ENCODE measurements around the gene SLC41A3. TPM values are rescaled to one million over a fixed set of nuclear protein-coding genes. Genes with fewer than 3 reads are reported as not detected.

Gene SLC41A3
- total and polyA plus RNA-seq, 4 donors = 9.3 to 19.8 (median 12.7) TPM

DNA sequence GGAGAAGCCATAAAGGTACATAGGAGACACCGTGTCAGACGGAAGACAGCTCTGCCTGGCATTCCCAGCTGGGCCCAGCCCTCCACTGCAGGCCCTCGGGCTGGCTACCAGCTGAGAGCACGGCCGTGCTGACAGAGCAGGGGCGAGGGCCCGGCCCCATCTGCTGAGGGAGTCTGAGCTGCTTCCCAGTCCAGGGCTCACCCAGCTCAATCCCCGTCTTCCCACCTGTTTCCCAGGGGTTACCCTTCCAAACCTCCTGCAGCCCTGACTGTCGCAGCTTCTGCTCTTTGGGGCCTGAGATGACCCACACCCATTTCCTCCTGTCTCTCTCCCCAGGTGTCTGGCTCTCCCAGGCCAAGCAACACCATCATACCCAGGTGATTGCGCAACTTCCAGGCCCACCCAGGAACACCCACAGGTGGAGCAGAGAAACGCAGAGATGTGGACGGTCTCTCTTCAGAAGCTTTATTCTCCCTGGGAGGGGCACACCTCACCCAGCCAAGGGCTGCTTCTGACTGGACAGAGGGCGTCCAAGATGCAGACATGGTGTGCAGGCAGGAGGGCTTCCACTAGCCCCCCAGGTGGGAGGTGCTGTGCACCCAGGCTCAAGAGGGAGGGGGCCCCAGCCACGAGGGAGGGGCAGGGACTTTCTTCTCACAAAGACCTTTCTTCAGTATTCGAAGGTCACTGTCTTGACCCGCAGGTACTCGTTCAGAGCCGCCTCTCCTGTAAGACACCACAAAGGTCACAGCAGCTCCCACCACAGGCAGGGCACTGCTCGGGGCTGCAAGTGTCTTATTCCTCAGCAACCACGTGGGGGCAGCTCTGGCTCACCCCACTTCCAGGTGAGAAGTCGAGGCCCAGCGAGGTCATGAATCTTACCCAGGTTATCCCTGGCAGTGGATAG is 19.4 kb upstream of the SLC41A3 start:
- DNase-seq (ENCODE audit: low spot score) = no peak
- TF ChIP-seq EGR1 (IDR thresholded peaks at IDR 0.05; ENCODE audit: low read depth in 2 of 2) (no peak), GABPA (IDR thresholded peaks at IDR 0.05 in 1 of 2, conservative IDR thresholded peaks at IDR 0.05 in 1 of 2) (no peak), SP1 (IDR thresholded peaks at IDR 0.05) (no peak), HNF4G (IDR thresholded peaks at IDR 0.05) (no peak), FOXA1 (IDR thresholded peaks at IDR 0.05) (no peak), JUND (IDR thresholded peaks at IDR 0.05) (no peak), HNF4A (conservative IDR thresholded peaks at IDR 0.05) (no peak)
- TF ChIP-seq, protein P1, sequence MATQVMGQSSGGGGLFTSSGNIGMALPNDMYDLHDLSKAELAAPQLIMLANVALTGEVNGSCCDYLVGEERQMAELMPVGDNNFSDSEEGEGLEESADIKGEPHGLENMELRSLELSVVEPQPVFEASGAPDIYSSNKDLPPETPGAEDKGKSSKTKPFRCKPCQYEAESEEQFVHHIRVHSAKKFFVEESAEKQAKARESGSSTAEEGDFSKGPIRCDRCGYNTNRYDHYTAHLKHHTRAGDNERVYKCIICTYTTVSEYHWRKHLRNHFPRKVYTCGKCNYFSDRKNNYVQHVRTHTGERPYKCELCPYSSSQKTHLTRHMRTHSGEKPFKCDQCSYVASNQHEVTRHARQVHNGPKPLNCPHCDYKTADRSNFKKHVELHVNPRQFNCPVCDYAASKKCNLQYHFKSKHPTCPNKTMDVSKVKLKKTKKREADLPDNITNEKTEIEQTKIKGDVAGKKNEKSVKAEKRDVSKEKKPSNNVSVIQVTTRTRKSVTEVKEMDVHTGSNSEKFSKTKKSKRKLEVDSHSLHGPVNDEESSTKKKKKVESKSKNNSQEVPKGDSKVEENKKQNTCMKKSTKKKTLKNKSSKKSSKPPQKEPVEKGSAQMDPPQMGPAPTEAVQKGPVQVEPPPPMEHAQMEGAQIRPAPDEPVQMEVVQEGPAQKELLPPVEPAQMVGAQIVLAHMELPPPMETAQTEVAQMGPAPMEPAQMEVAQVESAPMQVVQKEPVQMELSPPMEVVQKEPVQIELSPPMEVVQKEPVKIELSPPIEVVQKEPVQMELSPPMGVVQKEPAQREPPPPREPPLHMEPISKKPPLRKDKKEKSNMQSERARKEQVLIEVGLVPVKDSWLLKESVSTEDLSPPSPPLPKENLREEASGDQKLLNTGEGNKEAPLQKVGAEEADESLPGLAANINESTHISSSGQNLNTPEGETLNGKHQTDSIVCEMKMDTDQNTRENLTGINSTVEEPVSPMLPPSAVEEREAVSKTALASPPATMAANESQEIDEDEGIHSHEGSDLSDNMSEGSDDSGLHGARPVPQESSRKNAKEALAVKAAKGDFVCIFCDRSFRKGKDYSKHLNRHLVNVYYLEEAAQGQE (IDR thresholded peaks at IDR 0.05) = no peak
- TF ChIP-seq, protein P2, sequence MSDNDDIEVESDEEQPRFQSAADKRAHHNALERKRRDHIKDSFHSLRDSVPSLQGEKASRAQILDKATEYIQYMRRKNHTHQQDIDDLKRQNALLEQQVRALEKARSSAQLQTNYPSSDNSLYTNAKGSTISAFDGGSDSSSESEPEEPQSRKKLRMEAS (IDR thresholded peaks at IDR 0.05) = no peak
- TF ChIP-seq, protein P3, sequence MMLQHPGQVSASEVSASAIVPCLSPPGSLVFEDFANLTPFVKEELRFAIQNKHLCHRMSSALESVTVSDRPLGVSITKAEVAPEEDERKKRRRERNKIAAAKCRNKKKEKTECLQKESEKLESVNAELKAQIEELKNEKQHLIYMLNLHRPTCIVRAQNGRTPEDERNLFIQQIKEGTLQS (IDR thresholded peaks at IDR 0.05) = no peak
- TF ChIP-seq, protein P4, sequence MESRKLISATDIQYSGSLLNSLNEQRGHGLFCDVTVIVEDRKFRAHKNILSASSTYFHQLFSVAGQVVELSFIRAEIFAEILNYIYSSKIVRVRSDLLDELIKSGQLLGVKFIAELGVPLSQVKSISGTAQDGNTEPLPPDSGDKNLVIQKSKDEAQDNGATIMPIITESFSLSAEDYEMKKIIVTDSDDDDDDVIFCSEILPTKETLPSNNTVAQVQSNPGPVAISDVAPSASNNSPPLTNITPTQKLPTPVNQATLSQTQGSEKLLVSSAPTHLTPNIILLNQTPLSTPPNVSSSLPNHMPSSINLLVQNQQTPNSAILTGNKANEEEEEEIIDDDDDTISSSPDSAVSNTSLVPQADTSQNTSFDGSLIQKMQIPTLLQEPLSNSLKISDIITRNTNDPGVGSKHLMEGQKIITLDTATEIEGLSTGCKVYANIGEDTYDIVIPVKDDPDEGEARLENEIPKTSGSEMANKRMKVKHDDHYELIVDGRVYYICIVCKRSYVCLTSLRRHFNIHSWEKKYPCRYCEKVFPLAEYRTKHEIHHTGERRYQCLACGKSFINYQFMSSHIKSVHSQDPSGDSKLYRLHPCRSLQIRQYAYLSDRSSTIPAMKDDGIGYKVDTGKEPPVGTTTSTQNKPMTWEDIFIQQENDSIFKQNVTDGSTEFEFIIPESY (IDR thresholded peaks at IDR 0.05) = no peak
- Histone ChIP-seq H3K9me3 (ENCODE audit: control insufficient read depth in 4 of 4, low read length in 3 of 4) (no peaks in the 10 kb centered on the region), H3K36me3 (ENCODE audit: control insufficient read depth in 4 of 4, insufficient read depth in 3 of 4, low read depth in 1 of 4, low read length in 3 of 4) (peaks cover 17 to 68% (median 47%) of the 10 kb centered on the region in 4 donors), H3K27ac (ENCODE audit: low read depth in 1 of 2, low read length in 2 of 2) (no peak overlapping the region), H3K9ac (ENCODE audit: low read depth in 1 of 2, low read length in 2 of 2) (no peak overlapping the region), H3K4me1 (ENCODE audit: control insufficient read depth in 4 of 4, insufficient read depth in 4 of 4, low read length in 3 of 4) (no peaks in the 10 kb centered on the region), H3K4me3 (ENCODE audit: low read depth in 1 of 3, low read length in 3 of 3) (no peak overlapping the region), H3K27me3 (ENCODE audit: control insufficient read depth in 4 of 4, insufficient read depth in 4 of 4, low read length in 3 of 4) (no peaks in the 10 kb centered on the region)
- 89% methylated on average over 22 of the region's 22 CpGs for WGBS

DNA sequence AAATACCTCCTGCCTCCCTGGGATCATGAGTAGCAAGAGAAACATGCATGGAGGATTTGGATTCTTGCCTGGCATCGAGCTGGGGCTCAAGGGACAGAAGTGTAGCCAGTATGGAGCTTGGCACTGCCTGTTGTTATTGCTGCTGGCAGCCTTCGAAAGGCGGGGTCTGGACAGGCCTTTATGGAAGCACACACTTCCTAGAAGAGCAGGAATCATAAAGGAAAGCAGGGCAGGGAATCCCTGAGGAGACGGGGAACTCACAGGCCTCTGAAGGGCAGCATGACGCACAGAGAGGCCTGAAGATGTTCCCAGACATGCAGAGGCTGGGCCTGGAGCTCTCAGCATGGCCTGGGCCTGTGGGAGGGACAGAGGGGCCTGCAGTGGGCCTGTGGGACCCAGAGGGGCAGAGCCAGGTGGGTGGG is 18.6 kb upstream of the SLC41A3 start:
- no peaks in the 10 kb centered on the region for H3K27me3 ChIP-seq (ENCODE audit: control insufficient read depth in 4 of 4, insufficient read depth in 4 of 4, low read length in 3 of 4)
- no peak for TF ChIP-seq FOXA2 (IDR thresholded peaks at IDR 0.05)
- no peak for TF ChIP-seq HNF4A (conservative IDR thresholded peaks at IDR 0.05)
- no peak for TF ChIP-seq RAD21 (IDR thresholded peaks at IDR 0.05)
- TF ChIP-seq, protein P5, sequence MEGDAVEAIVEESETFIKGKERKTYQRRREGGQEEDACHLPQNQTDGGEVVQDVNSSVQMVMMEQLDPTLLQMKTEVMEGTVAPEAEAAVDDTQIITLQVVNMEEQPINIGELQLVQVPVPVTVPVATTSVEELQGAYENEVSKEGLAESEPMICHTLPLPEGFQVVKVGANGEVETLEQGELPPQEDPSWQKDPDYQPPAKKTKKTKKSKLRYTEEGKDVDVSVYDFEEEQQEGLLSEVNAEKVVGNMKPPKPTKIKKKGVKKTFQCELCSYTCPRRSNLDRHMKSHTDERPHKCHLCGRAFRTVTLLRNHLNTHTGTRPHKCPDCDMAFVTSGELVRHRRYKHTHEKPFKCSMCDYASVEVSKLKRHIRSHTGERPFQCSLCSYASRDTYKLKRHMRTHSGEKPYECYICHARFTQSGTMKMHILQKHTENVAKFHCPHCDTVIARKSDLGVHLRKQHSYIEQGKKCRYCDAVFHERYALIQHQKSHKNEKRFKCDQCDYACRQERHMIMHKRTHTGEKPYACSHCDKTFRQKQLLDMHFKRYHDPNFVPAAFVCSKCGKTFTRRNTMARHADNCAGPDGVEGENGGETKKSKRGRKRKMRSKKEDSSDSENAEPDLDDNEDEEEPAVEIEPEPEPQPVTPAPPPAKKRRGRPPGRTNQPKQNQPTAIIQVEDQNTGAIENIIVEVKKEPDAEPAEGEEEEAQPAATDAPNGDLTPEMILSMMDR (IDR thresholded peaks at IDR 0.05; ENCODE audit: low read depth, low read length, missing input control) = no peak
- TF ChIP-seq, protein P4 (IDR thresholded peaks at IDR 0.05) = no peak
- no peak for TF ChIP-seq FOXA1 (IDR thresholded peaks at IDR 0.05)
- TF ChIP-seq TAF1 (conservative IDR thresholded peaks at IDR 0.05) = no peak
- TF ChIP-seq NR2F2 (IDR thresholded peaks at IDR 0.05) = no peak
- no peak for TF ChIP-seq YY1 (IDR thresholded peaks at IDR 0.05)
- TF ChIP-seq, protein P1 (IDR thresholded peaks at IDR 0.05) = no peak
- no peak overlapping the region for H3K27ac ChIP-seq (ENCODE audit: low read depth in 1 of 2, low read length in 2 of 2)
- no peak for DNase-seq (ENCODE audit: low spot score)
- H3K4me1 ChIP-seq (ENCODE audit: control insufficient read depth in 4 of 4, insufficient read depth in 4 of 4, low read length in 3 of 4) = no peaks in the 10 kb centered on the region
- WGBS = 76% methylated on average over 5 of the region's 5 CpGs
- H3K9ac ChIP-seq (ENCODE audit: low read depth in 1 of 2, low read length in 2 of 2) = no peak overlapping the region
- peaks cover 15 to 62% (median 40%) of the 10 kb centered on the region in 4 donors for H3K36me3 ChIP-seq (ENCODE audit: control insufficient read depth in 4 of 4, insufficient read depth in 3 of 4, low read depth in 1 of 4, low read length in 3 of 4)
- no peak overlapping the region for H3K4me3 ChIP-seq (ENCODE audit: low read depth in 1 of 3, low read length in 3 of 3)
- no peaks in the 10 kb centered on the region for H3K9me3 ChIP-seq (ENCODE audit: control insufficient read depth in 4 of 4, low read length in 3 of 4)

Measured in liver (tissue), 9 donors.